ENCODE measurements around the gene KLHL2.

GRCh38 chr4:165192956-165193355 is 14.4 kb upstream of the KLHL2 start:
- TF ChIP-seq GABPB1 (CRISPR knock-in tag; IDR thresholded peaks at IDR 0.05) = no peak
- no peak for TF ChIP-seq CTCF (IDR thresholded peaks at IDR 0.05)

Measured in WTC11 (cell line).